ENCODE results near the gene ABL2.

DNA sequence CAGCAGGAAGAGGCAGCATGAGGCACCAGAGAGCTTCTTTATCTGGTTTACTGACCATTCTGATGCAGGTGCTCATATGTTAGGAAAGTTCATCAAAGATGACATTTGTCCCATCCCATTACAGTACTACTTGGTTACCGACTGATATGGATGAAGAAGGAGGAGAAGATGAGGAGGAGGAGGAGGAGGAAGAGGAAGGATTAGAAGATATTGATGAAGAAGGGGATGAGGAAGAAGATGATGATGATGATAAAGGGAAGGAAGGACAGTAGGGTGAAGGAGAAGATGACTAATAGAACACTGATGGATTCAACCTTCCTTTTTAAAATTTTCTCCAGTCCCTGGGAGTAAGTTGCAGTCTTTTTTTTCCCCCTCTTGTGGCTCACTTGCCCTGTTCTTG is 45.1 kb downstream of the ABL2 start:
- TF ChIP-seq, protein P1, sequence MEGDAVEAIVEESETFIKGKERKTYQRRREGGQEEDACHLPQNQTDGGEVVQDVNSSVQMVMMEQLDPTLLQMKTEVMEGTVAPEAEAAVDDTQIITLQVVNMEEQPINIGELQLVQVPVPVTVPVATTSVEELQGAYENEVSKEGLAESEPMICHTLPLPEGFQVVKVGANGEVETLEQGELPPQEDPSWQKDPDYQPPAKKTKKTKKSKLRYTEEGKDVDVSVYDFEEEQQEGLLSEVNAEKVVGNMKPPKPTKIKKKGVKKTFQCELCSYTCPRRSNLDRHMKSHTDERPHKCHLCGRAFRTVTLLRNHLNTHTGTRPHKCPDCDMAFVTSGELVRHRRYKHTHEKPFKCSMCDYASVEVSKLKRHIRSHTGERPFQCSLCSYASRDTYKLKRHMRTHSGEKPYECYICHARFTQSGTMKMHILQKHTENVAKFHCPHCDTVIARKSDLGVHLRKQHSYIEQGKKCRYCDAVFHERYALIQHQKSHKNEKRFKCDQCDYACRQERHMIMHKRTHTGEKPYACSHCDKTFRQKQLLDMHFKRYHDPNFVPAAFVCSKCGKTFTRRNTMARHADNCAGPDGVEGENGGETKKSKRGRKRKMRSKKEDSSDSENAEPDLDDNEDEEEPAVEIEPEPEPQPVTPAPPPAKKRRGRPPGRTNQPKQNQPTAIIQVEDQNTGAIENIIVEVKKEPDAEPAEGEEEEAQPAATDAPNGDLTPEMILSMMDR (conservative IDR thresholded peaks at IDR 0.05 in 1 of 2, IDR thresholded peaks at IDR 0.05 in 1 of 2; ENCODE audit: extremely low read depth in 1 of 2, insufficient read depth in 1 of 2, low read depth in 1 of 2, low read length in 2 of 2): no peak
- TF ChIP-seq EZH2 (IDR thresholded peaks at IDR 0.05; ENCODE audit: borderline replicate concordance, low read length): no peak

Measured in mammary epithelial cell (primary cell).